Activated CD8-positive, alpha-beta T cell treated with anti-CD3 and anti-CD28 coated beads for 36 hours (primary cell): Measurements from ENCODE around the gene SCYL3. TPM values are rescaled to one million over a fixed set of nuclear protein-coding genes. Genes with fewer than 3 reads are reported as not detected.

Source experiments
- ATAC-seq: fragments of 200-7000 bp; cut with Tn5 transposase; one replicate; pipeline ENCODE4 v1.10.0; 2021; ENCODE audit warnings: mild to moderate bottlenecking, moderate library complexity
- CTCF ChIA-PET: fragments of 350-600 bp; sonication (Branson Sonifier 250); formaldehyde crosslinking; loops from one replicate; lab custom pipeline; 2021; ENCODE audit warnings: antibody characterized with exemption; lab: Charles Lee
- POLR2A ChIA-PET: fragments of 350-600 bp; sonication (Branson Sonifier 250); formaldehyde crosslinking; loops from one replicate; lab custom pipeline; 2021; ENCODE audit warnings: antibody characterized with exemption; lab: Charles Lee
- DNase-seq: peaks from one replicate; pipeline ENCODE4 v3.0.0-alpha.2; 2020
- H3K27ac Mint-ChIP-seq: one replicate; pipeline ENCODE4 v1.8.0; 2021; ENCODE audit warnings: mild to moderate bottlenecking, mixed read lengths
- H3K27me3 Mint-ChIP-seq: one replicate; pipeline ENCODE4 v1.8.0; 2021; ENCODE audit warnings: mixed read lengths
- H3K36me3 Mint-ChIP-seq: one replicate; pipeline ENCODE4 v1.8.0; 2021; ENCODE audit warnings: low read depth, mixed read lengths
- H3K4me1 Mint-ChIP-seq: one replicate; pipeline ENCODE4 v1.8.0; 2021; ENCODE audit warnings: low read depth, mixed read lengths
- H3K4me3 Mint-ChIP-seq: one replicate; pipeline ENCODE4 v1.8.0; 2021; ENCODE audit warnings: mild to moderate bottlenecking, moderate library complexity, mixed read lengths
- H3K9me3 Mint-ChIP-seq: one replicate; pipeline ENCODE4 v1.8.0; 2021; ENCODE audit warnings: mixed read lengths
- intact Hi-C: fragments of 100-400 bp; cut with micrococcal nuclease; formaldehyde crosslinking; loops from one replicate; pipeline ENCODE4 v1.10.0; 2022
- total RNA-seq, 2 experiments: library from RNA; stranded (reverse); gene quantifications; one replicate each; pipeline ENCODE4 v1.2.3, GENCODE V29; 2021
- TF ChIP-seq, protein P1 (sequence below): fragments of 200-600 bp; IDR thresholded peaks from one replicate; pipeline ENCODE4 v1.8.0; 2022; ENCODE audit warnings: antibody characterized with exemption, mild to moderate bottlenecking

The SCYL3 gene
- total RNA-seq, 2 experiments from 2014 or later, result 7.7 to 8.4 TPM

DNA sequence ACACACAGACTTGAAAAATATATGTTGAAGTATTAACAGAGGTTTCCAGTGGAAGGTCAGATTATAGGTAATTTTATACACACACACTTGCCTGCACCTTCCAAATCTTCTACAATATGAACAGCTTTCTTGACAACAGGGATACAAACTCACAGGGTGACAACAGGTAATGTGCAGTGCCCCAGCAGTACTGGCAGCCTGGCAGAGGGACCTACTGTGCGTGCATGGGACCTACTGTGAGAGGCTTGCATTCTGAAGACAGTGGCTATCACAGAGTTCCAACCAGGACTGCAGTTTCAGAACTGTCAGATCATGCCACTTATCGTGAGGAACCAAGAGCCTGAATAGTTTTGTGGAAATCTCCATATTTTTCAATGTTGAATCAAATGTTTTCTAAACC lies 3.8 kb downstream of the SCYL3 start:
- peaks cover 46% of the 10 kb centered on the region for H3K4me1 Mint-ChIP-seq

DNA sequence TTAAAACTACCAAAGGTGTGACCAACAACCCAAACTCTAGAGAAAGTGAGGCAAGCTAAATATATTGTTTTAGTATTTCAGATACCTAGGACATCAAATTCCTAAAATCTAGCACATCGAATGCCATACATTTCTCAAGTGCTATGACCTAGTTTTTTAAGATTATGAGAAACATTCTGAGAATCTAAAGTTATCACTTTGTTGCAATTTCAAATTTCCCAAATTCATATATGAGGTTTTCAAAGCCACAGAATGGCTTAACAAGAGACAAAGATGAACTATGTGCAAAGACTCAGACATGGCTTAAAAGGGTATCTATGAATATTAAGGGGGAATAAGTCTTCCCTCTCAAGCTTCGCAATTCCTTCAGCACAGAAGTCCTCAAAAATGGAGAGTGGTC lies 6.8 kb downstream of the SCYL3 start:
- H3K4me3 Mint-ChIP-seq, result no peak overlapping the region
- ChIA-PET CTCF (interaction anchor here (0.8 to 1.5 kb wide), 2 partner anchors 17 to 189 kb away, joined by 3 to 4 read pairs; no protein-coding TSS in a partner anchor), POLR2A (no interaction called here)
- peaks cover 40% of the 10 kb centered on the region for H3K4me1 Mint-ChIP-seq
- peaks cover 37% of the 10 kb centered on the region for H3K36me3 Mint-ChIP-seq
- no peak overlapping the region for H3K27ac Mint-ChIP-seq
- ATAC-seq, result no peak
- no peaks in the 10 kb centered on the region for H3K9me3 Mint-ChIP-seq
- no peak for DNase-seq
- H3K27me3 Mint-ChIP-seq, result no peaks in the 10 kb centered on the region
- TF ChIP-seq, protein P1, sequence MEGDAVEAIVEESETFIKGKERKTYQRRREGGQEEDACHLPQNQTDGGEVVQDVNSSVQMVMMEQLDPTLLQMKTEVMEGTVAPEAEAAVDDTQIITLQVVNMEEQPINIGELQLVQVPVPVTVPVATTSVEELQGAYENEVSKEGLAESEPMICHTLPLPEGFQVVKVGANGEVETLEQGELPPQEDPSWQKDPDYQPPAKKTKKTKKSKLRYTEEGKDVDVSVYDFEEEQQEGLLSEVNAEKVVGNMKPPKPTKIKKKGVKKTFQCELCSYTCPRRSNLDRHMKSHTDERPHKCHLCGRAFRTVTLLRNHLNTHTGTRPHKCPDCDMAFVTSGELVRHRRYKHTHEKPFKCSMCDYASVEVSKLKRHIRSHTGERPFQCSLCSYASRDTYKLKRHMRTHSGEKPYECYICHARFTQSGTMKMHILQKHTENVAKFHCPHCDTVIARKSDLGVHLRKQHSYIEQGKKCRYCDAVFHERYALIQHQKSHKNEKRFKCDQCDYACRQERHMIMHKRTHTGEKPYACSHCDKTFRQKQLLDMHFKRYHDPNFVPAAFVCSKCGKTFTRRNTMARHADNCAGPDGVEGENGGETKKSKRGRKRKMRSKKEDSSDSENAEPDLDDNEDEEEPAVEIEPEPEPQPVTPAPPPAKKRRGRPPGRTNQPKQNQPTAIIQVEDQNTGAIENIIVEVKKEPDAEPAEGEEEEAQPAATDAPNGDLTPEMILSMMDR, result no peak
- intact Hi-C loops, result no loop called here

More for the DNA sequence above, 3.8 kb downstream of the SCYL3 start:
- intact Hi-C loops, result loop anchor here (10.0 kb wide), 2 partner anchors 95 to 185 kb away; partner anchors contain the start of genes KIFAP3 and METTL18
- ATAC-seq, result no peak
- peak overlapping the region; percentile 81 for H3K27ac Mint-ChIP-seq
- H3K9me3 Mint-ChIP-seq, result no peaks in the 10 kb centered on the region
- CTCF ChIA-PET, result no interaction called here
- H3K4me3 Mint-ChIP-seq, result no peak overlapping the region
- POLR2A ChIA-PET, result no interaction called here
- TF ChIP-seq, protein P1, result no peak
- H3K36me3 Mint-ChIP-seq, result peaks cover 33% of the 10 kb centered on the region
- H3K27me3 Mint-ChIP-seq, result no peaks in the 10 kb centered on the region
- DNase-seq, result no peak

DNA sequence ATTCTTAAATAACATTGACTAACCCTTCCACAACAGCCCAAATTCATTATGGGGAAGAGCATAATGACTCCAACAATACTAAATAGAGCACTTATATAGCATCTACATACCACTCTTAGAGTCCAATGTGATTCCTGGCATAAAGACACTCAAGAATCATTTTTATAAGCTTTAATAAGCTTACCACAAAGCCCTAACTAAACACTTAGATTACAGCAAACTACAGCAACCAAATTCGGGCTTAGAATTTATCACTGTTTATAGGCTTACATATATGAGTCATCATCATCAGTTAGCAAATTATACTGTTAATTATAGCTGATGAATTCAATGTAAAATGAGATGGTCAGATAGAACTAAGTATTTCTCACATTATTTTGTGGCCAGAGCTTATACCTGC lies 7.3 kb downstream of the SCYL3 start:
- intact Hi-C loops, result no loop called here
- ChIA-PET POLR2A (no interaction called here), CTCF (interaction anchor here (0.8 to 1.5 kb wide), 2 partner anchors 17 to 189 kb away, joined by 3 to 4 read pairs; no protein-coding TSS in a partner anchor)
- no peak overlapping the region for H3K27ac Mint-ChIP-seq
- ATAC-seq (no peak), DNase-seq (no peak)
- peaks cover 37% of the 10 kb centered on the region for H3K4me1 Mint-ChIP-seq
- H3K4me3 Mint-ChIP-seq, result no peak overlapping the region
- TF ChIP-seq, protein P1, result no peak
- no peaks in the 10 kb centered on the region for H3K27me3 Mint-ChIP-seq
- H3K9me3 Mint-ChIP-seq, result no peaks in the 10 kb centered on the region
- peaks cover 38% of the 10 kb centered on the region for H3K36me3 Mint-ChIP-seq

DNA sequence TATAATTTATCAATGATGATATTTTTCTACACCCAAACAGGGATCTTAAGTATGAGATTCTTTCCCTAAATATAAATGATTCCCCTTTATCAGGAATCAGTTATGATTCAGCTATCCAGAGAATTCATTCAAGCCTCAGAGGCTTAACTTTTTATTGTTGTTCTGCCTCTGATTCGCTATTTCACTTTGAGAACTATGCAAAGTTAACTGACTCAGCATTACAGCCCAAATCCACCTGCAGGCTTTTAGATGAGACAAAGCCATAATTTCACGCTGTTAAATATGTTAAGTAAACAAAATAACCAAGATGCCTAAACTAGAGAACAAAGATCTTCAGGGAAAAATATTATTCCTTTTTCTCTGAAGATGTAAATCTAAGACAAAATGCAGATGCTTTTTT lies 8.5 kb downstream of the SCYL3 start:
- DNase-seq (no peak), ATAC-seq (no peak)
- Mint-ChIP-seq H3K36me3 (peaks cover 42% of the 10 kb centered on the region), H3K4me1 (peaks cover 29% of the 10 kb centered on the region), H3K27ac (no peak overlapping the region), H3K4me3 (no peak overlapping the region), H3K9me3 (no peaks in the 10 kb centered on the region), H3K27me3 (no peaks in the 10 kb centered on the region)
- ChIA-PET POLR2A (interaction anchor here (1.5 kb wide), 1 partner anchor 9 kb away, joined by 4 read pairs; the partner anchor contains the start of gene SCYL3), CTCF (interaction anchor here (1.0 kb wide), 1 partner anchor 17 kb away, joined by 3 read pairs; no protein-coding TSS in a partner anchor)
- TF ChIP-seq, protein P1, result no peak
- intact Hi-C loops, result no loop called here

DNA sequence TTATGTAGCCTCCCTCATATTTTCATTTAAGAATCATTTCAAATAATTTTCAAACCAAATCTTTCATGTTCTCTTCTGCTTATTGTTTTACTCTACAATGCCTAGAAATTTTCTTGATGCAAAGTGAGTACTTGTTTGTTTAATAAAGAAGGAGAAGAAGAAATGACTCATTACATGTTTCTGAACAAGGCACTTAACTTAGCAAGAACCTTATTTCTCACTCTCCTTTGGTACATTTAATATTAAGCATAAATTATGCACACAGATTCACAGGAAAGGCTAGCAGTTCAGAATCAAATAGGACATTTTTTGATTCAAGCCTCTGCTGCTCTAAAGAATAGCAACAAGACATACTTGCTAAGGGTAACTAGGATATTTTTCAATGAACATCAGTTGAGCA lies 9.1 kb downstream of the SCYL3 start:
- Mint-ChIP-seq H3K36me3 (peaks cover 42% of the 10 kb centered on the region), H3K27ac (peak overlapping the region; percentile 9), H3K4me3 (no peak overlapping the region), H3K4me1 (peaks cover 26% of the 10 kb centered on the region), H3K27me3 (no peaks in the 10 kb centered on the region), H3K9me3 (no peaks in the 10 kb centered on the region)
- ChIA-PET CTCF (no interaction called here), POLR2A (interaction anchor here (1.5 kb wide), 1 partner anchor 10 kb away, joined by 4 read pairs; the partner anchor contains the start of gene SCYL3)
- TF ChIP-seq, protein P1, result no peak
- ATAC-seq, result no peak
- intact Hi-C loops, result no loop called here
- no peak for DNase-seq
